Brain microvascular endothelial cell (primary cell): ENCODE results near the gene SLC22A14.

Experiments used
- DNase-seq: peaks from one replicate; pipeline ENCODE4 v3.0.0-alpha.2; 2020
- H3K27ac ChIP-seq: fragments of 250-450 bp; sonication (Bioruptor Pico); 2 replicates; pipeline ENCODE4 v1.5.1; 2020; ENCODE audit warnings: mild to moderate bottlenecking, moderate library complexity
- H3K27me3 ChIP-seq: fragments of 250-450 bp; sonication (Bioruptor Pico); replicated peaks from 2 replicates; pipeline ENCODE4 v1.5.1; 2020; ENCODE audit warnings: mild to moderate bottlenecking
- H3K36me3 ChIP-seq: fragments of 250-450 bp; sonication (Bioruptor Pico); replicated peaks from 2 replicates; pipeline ENCODE4 v1.5.1; 2020; ENCODE audit warnings: mild to moderate bottlenecking
- H3K4me3 ChIP-seq: 2 replicates; pipeline ENCODE4 v1.5.1; 2011; ENCODE audit warnings: low read depth, mild to moderate bottlenecking, control low read depth, low read length, moderate library complexity
- in situ Hi-C: cut with HindIII; loops from 2 replicates; pipeline ENCODE4 v1.10.0; 2017; ENCODE audit warnings: low sequenced_read_pairs, low pct_ligation_motif_present
- TF ChIP-seq, protein P1 (sequence below): IDR thresholded peaks from 2 replicates; pipeline ENCODE4 v1.5.1; 2011; ENCODE audit warnings: low read depth, mild to moderate bottlenecking, moderate library complexity, low read length, control low read depth, inconsistent platforms; ENCODE audit errors: missing control alignments

The SLC22A14 gene

DNA sequence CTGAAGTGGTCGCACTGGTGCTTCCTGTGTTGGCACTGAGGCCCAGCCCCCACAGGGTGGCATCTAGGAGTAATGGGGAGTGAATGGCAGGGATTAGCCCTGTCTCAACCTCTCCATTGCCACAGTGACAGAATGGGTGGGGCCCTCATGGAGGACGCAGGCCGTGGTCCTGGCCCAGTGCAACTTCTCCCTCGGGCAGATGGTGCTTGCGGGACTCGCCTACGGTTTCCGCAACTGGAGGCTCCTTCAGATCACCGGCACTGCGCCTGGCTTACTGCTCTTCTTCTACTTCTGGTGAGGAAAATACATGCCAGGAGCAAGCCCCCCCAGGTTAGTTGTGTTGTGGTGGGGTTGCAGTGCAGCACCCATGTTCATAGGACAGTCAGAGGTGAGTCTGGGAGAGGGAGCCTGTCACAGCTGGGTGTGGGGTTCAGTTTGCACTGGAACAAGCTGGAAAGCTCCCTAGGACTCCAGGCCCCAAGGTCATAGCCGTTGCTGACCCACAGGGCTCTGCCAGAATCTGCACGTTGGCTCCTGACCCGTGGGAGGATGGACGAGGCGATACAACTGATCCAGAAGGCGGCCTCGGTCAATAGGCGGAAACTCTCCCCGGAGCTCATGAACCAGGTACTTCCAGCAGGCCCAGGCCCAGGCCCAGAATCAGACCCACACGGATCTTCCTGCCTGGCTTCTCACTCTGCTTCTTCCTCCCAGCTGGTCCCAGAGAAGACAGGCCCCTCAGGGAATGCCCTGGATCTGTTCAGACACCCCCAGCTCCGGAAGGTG lies 7.0 kb upstream of the SLC22A14 start:
- H3K27me3 ChIP-seq: no peaks in the 10 kb centered on the region
- no peak overlapping the region for H3K27ac ChIP-seq
- DNase-seq: no peak
- in situ Hi-C loops: no loop called here
- no peak overlapping the region for H3K4me3 ChIP-seq
- TF ChIP-seq, protein P1, sequence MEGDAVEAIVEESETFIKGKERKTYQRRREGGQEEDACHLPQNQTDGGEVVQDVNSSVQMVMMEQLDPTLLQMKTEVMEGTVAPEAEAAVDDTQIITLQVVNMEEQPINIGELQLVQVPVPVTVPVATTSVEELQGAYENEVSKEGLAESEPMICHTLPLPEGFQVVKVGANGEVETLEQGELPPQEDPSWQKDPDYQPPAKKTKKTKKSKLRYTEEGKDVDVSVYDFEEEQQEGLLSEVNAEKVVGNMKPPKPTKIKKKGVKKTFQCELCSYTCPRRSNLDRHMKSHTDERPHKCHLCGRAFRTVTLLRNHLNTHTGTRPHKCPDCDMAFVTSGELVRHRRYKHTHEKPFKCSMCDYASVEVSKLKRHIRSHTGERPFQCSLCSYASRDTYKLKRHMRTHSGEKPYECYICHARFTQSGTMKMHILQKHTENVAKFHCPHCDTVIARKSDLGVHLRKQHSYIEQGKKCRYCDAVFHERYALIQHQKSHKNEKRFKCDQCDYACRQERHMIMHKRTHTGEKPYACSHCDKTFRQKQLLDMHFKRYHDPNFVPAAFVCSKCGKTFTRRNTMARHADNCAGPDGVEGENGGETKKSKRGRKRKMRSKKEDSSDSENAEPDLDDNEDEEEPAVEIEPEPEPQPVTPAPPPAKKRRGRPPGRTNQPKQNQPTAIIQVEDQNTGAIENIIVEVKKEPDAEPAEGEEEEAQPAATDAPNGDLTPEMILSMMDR: no peak
- peaks cover 2% of the 10 kb centered on the region for H3K36me3 ChIP-seq

- Histone ChIP-seq H3K27ac (no peak overlapping the region), H3K4me3 (no peak overlapping the region), H3K27me3 (no peaks in the 10 kb centered on the region), H3K36me3 (peaks cover 2% of the 10 kb centered on the region)
- no peak for DNase-seq
- in situ Hi-C loops: no loop called here
- TF ChIP-seq, protein P1: no peak
Measured at GRCh38 chr3:38275658-38276057, 6.4 kb upstream of the SLC22A14 start.

GRCh38 chr3:38276081-38276916 lies 5.8 kb upstream of the SLC22A14 start:
- DNase-seq: no peak
- Histone ChIP-seq H3K4me3 (no peak overlapping the region), H3K36me3 (peaks cover 2% of the 10 kb centered on the region), H3K27ac (no peak overlapping the region), H3K27me3 (no peaks in the 10 kb centered on the region)
- in situ Hi-C loops: no loop called here
- TF ChIP-seq, protein P1: no peak

DNA sequence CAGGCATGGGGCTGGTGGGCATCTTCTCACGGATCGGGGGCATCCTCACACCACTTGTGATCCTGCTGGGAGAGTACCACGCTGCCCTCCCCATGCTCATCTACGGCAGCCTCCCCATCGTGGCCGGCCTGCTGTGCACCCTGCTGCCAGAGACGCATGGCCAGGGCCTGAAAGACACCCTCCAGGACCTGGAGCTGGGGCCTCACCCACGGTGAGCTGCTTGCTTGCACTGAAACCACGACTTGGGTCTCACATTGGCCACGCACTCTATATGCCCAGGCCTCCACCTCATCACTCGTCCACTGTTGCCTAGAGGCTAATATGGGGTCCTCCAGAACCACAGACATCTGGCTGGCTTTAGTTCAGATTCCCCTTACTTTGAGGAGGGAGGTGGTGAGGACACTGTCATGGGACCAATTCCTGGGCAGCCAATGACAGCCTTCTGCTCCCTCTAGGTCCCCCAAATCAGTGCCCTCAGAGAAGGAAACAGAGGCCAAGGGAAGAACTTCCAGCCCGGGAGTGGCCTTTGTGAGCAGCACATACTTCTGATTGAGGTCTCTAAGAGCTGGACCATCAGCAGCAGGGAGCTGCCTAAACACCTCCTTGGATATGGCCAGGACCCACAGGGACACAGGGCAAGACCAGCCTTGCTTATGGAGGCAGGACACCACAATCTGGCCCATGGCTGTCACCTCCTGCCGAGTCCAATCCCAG lies 5.0 kb upstream of the SLC22A14 start:
- TF ChIP-seq, protein P1: no peak
- in situ Hi-C loops: no loop called here
- Histone ChIP-seq H3K36me3 (peaks cover 2% of the 10 kb centered on the region), H3K4me3 (no peak overlapping the region), H3K27ac (no peak overlapping the region), H3K27me3 (no peaks in the 10 kb centered on the region)
- DNase-seq: no peak

DNA sequence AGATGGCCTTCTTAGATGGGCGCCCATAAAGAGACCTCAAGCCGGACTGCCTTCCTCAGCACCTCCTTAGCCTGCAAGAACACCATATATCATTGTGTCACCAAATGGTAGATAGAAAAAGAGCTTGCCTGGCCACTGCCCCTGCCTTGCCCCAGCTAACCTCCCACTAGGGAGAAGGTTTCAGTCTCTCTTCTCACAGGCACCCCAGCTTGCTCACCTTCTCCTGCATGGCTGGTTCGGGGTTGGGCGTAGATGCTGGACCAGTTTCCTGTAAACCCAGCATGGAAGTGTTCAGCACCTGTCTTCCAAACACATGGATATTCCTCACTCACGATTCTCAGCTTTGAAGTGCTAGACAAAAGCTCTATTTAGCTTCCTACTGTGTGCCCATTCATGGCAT lies 3.3 kb upstream of the SLC22A14 start:
- no peaks in the 10 kb centered on the region for H3K27me3 ChIP-seq
- DNase-seq: no peak
- TF ChIP-seq, protein P1: no peak
- H3K4me3 ChIP-seq: no peak overlapping the region
- H3K36me3 ChIP-seq: peaks cover 2% of the 10 kb centered on the region
- no peak overlapping the region for H3K27ac ChIP-seq
- in situ Hi-C loops: no loop called here
